Small intestine (tissue), 7 donors: ENCODE data around the gene E2F2. TPM values are rescaled to one million over a fixed set of nuclear protein-coding genes. Genes with fewer than 3 reads are reported as not detected.
A peak's percentile ranks its signal among the peaks of the same experiment; 100 is the strongest.

Source experiments
- DNase-seq, 2 donors: peaks; one replicate each; pipeline versions ENCODE4 v3.0.0 to v3.0.0-alpha.2; 2013
- FAIRE-seq: peaks from 2 replicates; lab custom pipeline; 2012; peaks lifted over from hg19 to GRCh38; lab: Jason Lieb, UNC
- H3K27ac ChIP-seq, 3 donors: one replicate each; pipeline ENCODE4 v1.5.1; 2013; ENCODE audit warnings: low read length in 2 of 3, mild to moderate bottlenecking in 2 of 3, control low read depth in 1 of 3, inconsistent platforms in 1 of 3, low read depth in 1 of 3, moderate library complexity in 1 of 3
- H3K27me3 ChIP-seq, 3 donors: one replicate each; pipeline ENCODE4 v1.6.1; 2013; ENCODE audit warnings: low read length in 3 of 3, inconsistent platforms in 1 of 3; ENCODE audit not compliant: control insufficient read depth in 3 of 3, insufficient read depth in 3 of 3
- H3K36me3 ChIP-seq, 3 donors: one replicate each; pipeline ENCODE4 v1.6.1; 2013; ENCODE audit warnings: low read length in 3 of 3, inconsistent platforms in 1 of 3, low read depth in 1 of 3, mild to moderate bottlenecking in 1 of 3, moderate library complexity in 1 of 3; ENCODE audit not compliant: control insufficient read depth in 3 of 3, insufficient read depth in 2 of 3
- H3K4me1 ChIP-seq, 3 donors: one replicate each; pipeline ENCODE4 v1.6.1; 2013; ENCODE audit warnings: low read length in 2 of 3, inconsistent platforms in 1 of 3, low read depth in 1 of 3, mild to moderate bottlenecking in 1 of 3, moderate library complexity in 1 of 3; ENCODE audit not compliant: control insufficient read depth in 3 of 3, insufficient read depth in 2 of 3
- H3K4me3 ChIP-seq, 3 donors: one replicate each; pipeline ENCODE4 v1.5.1; 2013; ENCODE audit warnings: low read length in 3 of 3, control low read depth in 1 of 3, inconsistent platforms in 1 of 3, low read depth in 1 of 3, mild to moderate bottlenecking in 1 of 3, moderate library complexity in 1 of 3
- H3K9me3 ChIP-seq, 2 donors: one replicate each; pipeline ENCODE4 v1.6.1; 2013; ENCODE audit warnings: low read depth in 1 of 2, low read length in 1 of 2; ENCODE audit not compliant: control insufficient read depth in 2 of 2, insufficient read depth in 1 of 2
- WGBS, 3 donors: extraction: QIAGEN DNeasy Blood & Tissue Kit; methylation state at CpG; one replicate each; pipeline ENCODE4 v1.1.7; 2013; 5-methylcytosine and 5-hydroxymethylcytosine counted together
- polyA plus RNA-seq, 4 donors: library from polyadenylated mRNA; stranded (reverse) in 3 of 4; unstranded in 1 of 4; fragments of 200-250 nt in 3 of 4; fragments of 120-200 nt in 1 of 4; gene quantifications; one replicate each; pipeline versions ENCODE4 v1.2.1 to v1.2.3, GENCODE V29; 2013
- donor health status: healthy with polysubstance abuse.
- donor health status: control.
- donor health status: control.
- donor health status: Bipolar disorder and iron deficiency.
- donor health status: healthy.

Gene E2F2
- polyA plus RNA-seq, 4 donors, result 1.9 to 4.0 (median 2.5) TPM

- DNase-seq, result no peak
- Histone ChIP-seq H3K9me3 (no peaks in the 10 kb centered on the region), H3K36me3 (no peaks in the 10 kb centered on the region), H3K4me3 (no peak overlapping the region), H3K4me1 (peaks cover 6 to 16% (median 8%) of the 10 kb centered on the region in 3 donors), H3K27ac (no peak overlapping the region), H3K27me3 (no peaks in the 10 kb centered on the region)
- FAIRE-seq, result no peak
- 82 to 96% (median 82%) methylated on average over 2 of the region's 2 CpGs for WGBS, 3 donors
Observed at GRCh38 chr1:23574265-23574754, 43.3 kb upstream of the E2F2 start.

GRCh38 chr1:23573574-23574182 lies 42.6 kb upstream of the E2F2 start:
- Histone ChIP-seq H3K27me3 (no peaks in the 10 kb centered on the region), H3K4me1 (peaks cover 6 to 20% (median 8%) of the 10 kb centered on the region in 3 donors), H3K9me3 (no peaks in the 10 kb centered on the region), H3K4me3 (no peak overlapping the region), H3K36me3 (no peaks in the 10 kb centered on the region), H3K27ac (no peak overlapping the region)
- 65 to 75% (median 66%) methylated on average over 4 of the region's 4 CpGs for whole genome bisulfite sequencing, 3 donors
- no peak for FAIRE-seq
- no peak for DNase-seq

GRCh38 chr1:23571465-23571864 lies 40.4 kb upstream of the E2F2 start:
- FAIRE-seq (no peak), DNase-seq (no peak)
- no peak overlapping the region for H3K27ac ChIP-seq
- no peaks in the 10 kb centered on the region for H3K27me3 ChIP-seq
- 75 to 77% (median 75%) methylated on average over 3 of the region's 3 CpGs for WGBS, 3 donors
- H3K36me3 ChIP-seq, result no peaks in the 10 kb centered on the region
- no peaks in the 10 kb centered on the region for H3K9me3 ChIP-seq
- peaks cover 0 to 7% (median 2%) of the 10 kb centered on the region in 3 donors for H3K4me1 ChIP-seq
- no peak overlapping the region for H3K4me3 ChIP-seq

GRCh38 chr1:23570001-23570691 lies 39.1 kb upstream of the E2F2 start:
- no peaks in the 10 kb centered on the region for H3K36me3 ChIP-seq
- H3K27me3 ChIP-seq, result no peaks in the 10 kb centered on the region
- no peak for FAIRE-seq
- H3K9me3 ChIP-seq, result no peaks in the 10 kb centered on the region
- H3K4me1 ChIP-seq, result peaks cover 0 to 7% (median 0%) of the 10 kb centered on the region in 3 donors
- 90 to 94% (median 94%) methylated on average over 4 of the region's 4 CpGs for whole genome bisulfite sequencing, 3 donors
- no peak overlapping the region for H3K27ac ChIP-seq
- DNase-seq, result no peak
- H3K4me3 ChIP-seq, result no peak overlapping the region

GRCh38 chr1:23568608-23569383 lies 37.8 kb upstream of the E2F2 start:
- H3K4me1 ChIP-seq, result peaks cover 0 to 18% (median 2%) of the 10 kb centered on the region in 3 donors
- FAIRE-seq, result no peak
- 41 to 47% (median 44%) methylated on average over 16 of the region's 16 CpGs for WGBS, 3 donors
- peak in 1 of 2 donors; percentile 50 for DNase-seq
- H3K27ac ChIP-seq, result peak overlapping the region; percentile 15 to 60 (median 23)
- H3K27me3 ChIP-seq, result no peaks in the 10 kb centered on the region
- peak overlapping the region; percentile 28 to 55 (median 53) for H3K4me3 ChIP-seq
- H3K36me3 ChIP-seq, result no peaks in the 10 kb centered on the region
- H3K9me3 ChIP-seq, result no peaks in the 10 kb centered on the region

GRCh38 chr1:23567996-23568607 lies 37.1 kb upstream of the E2F2 start:
- DNase-seq (peak in 1 of 2 donors; percentile 60), FAIRE-seq (no peak)
- Histone ChIP-seq H3K27ac (peak overlapping the region; percentile 15 to 60 (median 59)), H3K27me3 (no peaks in the 10 kb centered on the region), H3K9me3 (no peaks in the 10 kb centered on the region), H3K36me3 (no peaks in the 10 kb centered on the region), H3K4me1 (peaks cover 0 to 22% (median 2%) of the 10 kb centered on the region in 3 donors), H3K4me3 (peak overlapping the region; percentile 28 to 55 (median 53))
- 1% methylated on average over 32 to 66 of the region's 66 CpGs for WGBS, 3 donors

- H3K27ac ChIP-seq, result peak overlapping the region in 2 of 3 donors; percentile 26 to 59
- H3K9me3 ChIP-seq, result no peaks in the 10 kb centered on the region
- H3K36me3 ChIP-seq, result no peaks in the 10 kb centered on the region
- H3K27me3 ChIP-seq, result no peaks in the 10 kb centered on the region
- DNase-seq (no peak), FAIRE-seq (no peak)
- peak overlapping the region; percentile 28 to 55 (median 53) for H3K4me3 ChIP-seq
- H3K4me1 ChIP-seq, result peaks cover 0 to 27% (median 2%) of the 10 kb centered on the region in 3 donors
- 63 to 71% (median 63%) methylated on average over 13 to 15 of the region's 15 CpGs for WGBS, 3 donors
Observed at GRCh38 chr1:23567629-23567995, 36.6 kb upstream of the E2F2 start.

- Histone ChIP-seq H3K27ac (no peak overlapping the region), H3K36me3 (no peaks in the 10 kb centered on the region), H3K4me1 (peaks cover 2 to 39% (median 5%) of the 10 kb centered on the region in 3 donors), H3K27me3 (no peaks in the 10 kb centered on the region), H3K4me3 (no peak overlapping the region), H3K9me3 (no peaks in the 10 kb centered on the region)
- FAIRE-seq (no peak), DNase-seq (no peak)
- WGBS, 3 donors, result 78 to 92% (median 86%) methylated on average over 6 of the region's 6 CpGs
Observed at GRCh38 chr1:23566304-23566703, 35.3 kb upstream of the E2F2 start.
